Retinal pigment epithelial cell (primary cell): Measurements from ENCODE around the gene ASTE1.
"Not testable (repeated sequence)": the region's sequence is repeated elsewhere in the genome, so short reads cannot be mapped to it uniquely, and the experiment has no call there.

Experiments used
- DNase-seq: peaks from one replicate; pipeline ENCODE4 v3.0.0-alpha.2; 2010; ENCODE audit warnings: low read depth
- H3K4me3 ChIP-seq: 2 replicates; pipeline ENCODE4 v1.5.1; 2011; ENCODE audit warnings: mild to moderate bottlenecking, low read length, control low read depth, moderate library complexity
- TF ChIP-seq, protein P1 (sequence below): conservative IDR thresholded peaks from 2 replicates; pipeline ENCODE4 v1.5.1; 2011; ENCODE audit warnings: low read depth, low read length, control low read depth, inconsistent platforms

Gene ASTE1

DNA sequence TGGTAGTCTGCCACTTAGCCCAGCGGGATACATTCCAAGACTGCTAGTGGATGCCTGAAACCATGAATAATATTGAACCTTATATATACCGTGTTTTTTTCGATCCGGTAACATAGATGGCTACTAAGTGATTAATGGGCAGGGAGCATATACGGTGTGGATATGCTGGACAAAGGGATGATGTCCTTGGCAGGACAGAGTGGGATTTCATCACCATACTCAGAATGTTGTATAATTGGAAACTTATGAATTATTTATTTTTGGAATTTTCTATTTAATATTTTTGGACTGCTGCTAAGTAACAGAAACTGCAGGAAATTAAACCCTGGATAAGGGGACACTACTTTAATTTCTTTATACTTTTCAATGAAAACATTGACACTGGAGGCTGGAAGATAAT, 53.2 kb downstream of the ASTE1 start:
- TF ChIP-seq, protein P1, sequence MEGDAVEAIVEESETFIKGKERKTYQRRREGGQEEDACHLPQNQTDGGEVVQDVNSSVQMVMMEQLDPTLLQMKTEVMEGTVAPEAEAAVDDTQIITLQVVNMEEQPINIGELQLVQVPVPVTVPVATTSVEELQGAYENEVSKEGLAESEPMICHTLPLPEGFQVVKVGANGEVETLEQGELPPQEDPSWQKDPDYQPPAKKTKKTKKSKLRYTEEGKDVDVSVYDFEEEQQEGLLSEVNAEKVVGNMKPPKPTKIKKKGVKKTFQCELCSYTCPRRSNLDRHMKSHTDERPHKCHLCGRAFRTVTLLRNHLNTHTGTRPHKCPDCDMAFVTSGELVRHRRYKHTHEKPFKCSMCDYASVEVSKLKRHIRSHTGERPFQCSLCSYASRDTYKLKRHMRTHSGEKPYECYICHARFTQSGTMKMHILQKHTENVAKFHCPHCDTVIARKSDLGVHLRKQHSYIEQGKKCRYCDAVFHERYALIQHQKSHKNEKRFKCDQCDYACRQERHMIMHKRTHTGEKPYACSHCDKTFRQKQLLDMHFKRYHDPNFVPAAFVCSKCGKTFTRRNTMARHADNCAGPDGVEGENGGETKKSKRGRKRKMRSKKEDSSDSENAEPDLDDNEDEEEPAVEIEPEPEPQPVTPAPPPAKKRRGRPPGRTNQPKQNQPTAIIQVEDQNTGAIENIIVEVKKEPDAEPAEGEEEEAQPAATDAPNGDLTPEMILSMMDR, result no peak
- H3K4me3 ChIP-seq, result no peak overlapping the region
- DNase-seq, result no peak

- not testable (repeated sequence) for H3K4me3 ChIP-seq
Measured at GRCh38 chr3:130972592-130972991, 54.0 kb downstream of the ASTE1 start.

GRCh38 chr3:130971208-130971607, 55.4 kb downstream of the ASTE1 start:
- H3K4me3 ChIP-seq, result no peak overlapping the region
- TF ChIP-seq, protein P1, result no peak
- no peak for DNase-seq

More at GRCh38 chr3:130972592-130972991, 54.0 kb downstream of the ASTE1 start:
- DNase-seq, result not testable (repeated sequence)

- no peak overlapping the region for H3K4me3 ChIP-seq
- DNase-seq, result no peak
- TF ChIP-seq, protein P1, result no peak
Measured at GRCh38 chr3:130969621-130970020, 57.0 kb downstream of the ASTE1 start.

DNA sequence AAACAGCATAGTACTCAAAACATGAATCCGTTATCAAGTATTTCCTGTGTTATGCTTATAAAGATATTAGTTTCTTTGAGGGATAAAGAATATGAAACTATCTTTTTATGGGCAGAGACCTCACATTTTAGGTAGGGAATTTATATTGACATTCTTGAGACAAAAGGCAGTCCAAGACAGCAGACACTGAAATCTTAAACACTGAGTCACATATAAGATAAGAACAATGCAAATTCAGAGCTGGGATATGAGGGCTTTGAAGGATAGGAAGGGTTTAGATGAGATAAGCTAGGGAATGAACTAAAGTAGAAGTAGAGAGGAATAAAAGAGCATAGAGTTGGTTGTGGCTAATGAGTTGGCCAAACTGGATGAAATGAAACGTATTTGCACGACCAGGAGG, 58.4 kb downstream of the ASTE1 start:
- TF ChIP-seq, protein P1, result no peak
- DNase-seq, result no peak
- no peak overlapping the region for H3K4me3 ChIP-seq

- no peak for DNase-seq
Measured at GRCh38 chr3:130967281-130967680, 59.3 kb downstream of the ASTE1 start.

DNA sequence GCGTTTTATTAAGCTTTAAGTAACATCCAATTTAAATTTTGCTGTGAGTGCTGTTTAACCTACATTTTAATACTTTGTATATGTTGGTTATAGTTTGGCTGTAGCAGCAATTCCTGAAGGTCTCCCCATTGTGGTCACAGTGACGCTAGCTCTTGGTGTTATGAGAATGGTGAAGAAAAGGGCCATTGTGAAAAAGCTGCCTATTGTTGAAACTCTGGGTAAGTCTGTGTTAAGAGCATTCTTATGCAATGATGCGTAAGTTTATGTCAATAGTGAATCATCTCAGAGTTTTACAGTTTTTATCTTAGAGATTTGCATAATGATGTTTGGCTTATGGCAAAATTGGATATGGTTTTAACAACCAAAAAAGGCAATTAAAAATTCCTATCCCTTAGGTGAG, 62.7 kb downstream of the ASTE1 start:
- TF ChIP-seq, protein P1, result no peak
- H3K4me3 ChIP-seq, result no peak overlapping the region
- peak; percentile 72 for DNase-seq

More at GRCh38 chr3:130967281-130967680, 59.3 kb downstream of the ASTE1 start:
- TF ChIP-seq, protein P1, result no peak
- no peak overlapping the region for H3K4me3 ChIP-seq
